ENCODE results near the gene DMD.

- TF ChIP-seq CTCF (IDR thresholded peaks at IDR 0.05; ENCODE audit: low read depth, low read length) (no peak), POLR2A (IDR thresholded peaks at IDR 0.05; ENCODE audit: extremely low read depth, insufficient read length) (no peak), MAX (IDR thresholded peaks at IDR 0.05; ENCODE audit: low read depth, low read length) (no peak), MYC (IDR thresholded peaks at IDR 0.05; ENCODE audit: low read depth, low read length) (no peak)
Observed at GRCh38 chrX:31603411-31604120, 1607.8 kb downstream of the DMD start.

Measured in NB4 (cell line).